ENCODE results near the gene TIE1.
A peak's percentile ranks its signal among the peaks of the same experiment; 100 is the strongest.

The TIE1 gene

DNA sequence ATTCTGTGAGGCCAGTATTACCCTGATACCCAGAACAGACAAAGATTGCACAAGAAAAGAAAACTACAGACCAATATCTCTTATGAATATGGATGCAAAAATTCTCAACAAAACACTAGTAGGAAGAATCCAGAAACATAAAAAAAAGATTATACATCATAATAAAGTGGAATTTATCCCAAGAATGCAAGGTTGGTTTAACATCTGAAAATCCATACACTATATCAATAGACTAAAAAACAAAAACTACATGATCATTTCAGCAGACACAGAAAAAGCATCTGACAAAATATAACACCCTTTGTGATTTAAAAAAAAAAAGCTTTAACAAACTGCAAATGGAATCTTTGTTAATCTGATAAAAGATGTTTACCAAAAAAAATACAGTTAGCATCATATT is 24.6 kb downstream of the TIE1 start:
- CTCF ChIA-PET = interaction anchor here (0.6 to 1.0 kb wide), 2 partner anchors 33 to 45 kb away, joined by 3 to 4 read pairs; partner anchors contain the start of gene CDC20
- POLR2A ChIA-PET = no interaction called here
- Histone ChIP-seq H3K36me3 (ENCODE audit: control insufficient read depth in 4 of 4, insufficient read depth in 4 of 4, low read length in 3 of 4) (peaks cover 0 to 26% (median 9%) of the 10 kb centered on the region in 4 experiments), H3K27ac (ENCODE audit: insufficient read depth in 1 of 2, low read depth in 1 of 2, low read length in 2 of 2, poor library complexity in 1 of 2, severe bottlenecking in 2 of 2) (no peak overlapping the region), H3K9me3 (ENCODE audit: control extremely low read depth in 1 of 5, control insufficient read depth in 4 of 5, insufficient read depth in 2 of 5, low read depth in 1 of 5, low read length in 4 of 5) (peaks cover 0 to 11% (median 4%) of the 10 kb centered on the region in 5 experiments), H3K4me1 (ENCODE audit: control extremely low read depth in 1 of 4, control insufficient read depth in 4 of 4, insufficient read depth in 4 of 4, low read length in 3 of 4) (peaks cover 3 to 19% (median 13%) of the 10 kb centered on the region in 4 experiments), H3K4me3 (ENCODE audit: control insufficient read depth in 1 of 7, extremely low read depth in 1 of 7, insufficient read depth in 4 of 7, low read depth in 2 of 7, low read length in 6 of 7) (no peak overlapping the region), H3K27me3 (replicated peaks in 2 of 5; ENCODE audit: control insufficient read depth in 4 of 5, insufficient read depth in 5 of 5, low read length in 4 of 5) (no peaks in the 10 kb centered on the region)
- DNase-seq = no peak

DNA sequence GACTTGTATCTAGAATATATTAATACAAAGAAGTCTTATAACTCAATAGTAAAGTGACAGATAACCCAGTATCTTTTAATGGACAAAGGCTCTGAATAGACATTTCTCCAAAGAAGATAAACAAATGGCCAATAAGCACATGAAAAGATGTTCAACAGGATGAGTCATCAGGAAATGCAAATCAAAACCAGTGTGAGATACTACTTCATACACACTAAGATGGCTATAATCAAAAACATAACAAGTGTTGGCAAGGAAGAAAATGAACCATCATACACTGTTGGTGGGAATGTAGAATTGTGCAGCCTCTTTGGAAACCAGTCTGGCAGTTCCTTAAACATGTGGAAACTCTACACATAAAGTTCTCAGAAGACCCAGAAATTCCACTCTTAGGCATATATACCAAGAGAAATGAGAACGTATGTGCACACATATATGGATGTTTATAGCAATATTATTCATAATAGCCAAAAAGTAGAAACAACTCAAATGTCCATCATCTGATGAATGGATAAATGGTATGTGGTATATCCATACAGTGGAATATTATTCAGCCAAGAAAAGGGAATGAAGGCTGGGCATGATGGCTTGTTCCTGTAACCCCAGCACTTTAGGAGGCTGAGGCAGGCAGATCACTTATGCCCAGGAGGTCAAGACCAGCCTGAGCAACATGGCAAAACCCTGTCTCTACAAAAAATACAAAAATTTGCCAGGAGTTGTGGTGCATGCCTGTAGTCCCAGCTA is 26.9 kb downstream of the TIE1 start:
- Histone ChIP-seq H3K4me1 (ENCODE audit: control extremely low read depth in 1 of 4, control insufficient read depth in 4 of 4, insufficient read depth in 4 of 4, low read length in 3 of 4) (peaks cover 7 to 25% (median 19%) of the 10 kb centered on the region in 4 experiments), H3K4me3 (ENCODE audit: control insufficient read depth in 1 of 7, extremely low read depth in 1 of 7, insufficient read depth in 4 of 7, low read depth in 2 of 7, low read length in 6 of 7) (no peak overlapping the region), H3K9me3 (ENCODE audit: control extremely low read depth in 1 of 5, control insufficient read depth in 4 of 5, insufficient read depth in 2 of 5, low read depth in 1 of 5, low read length in 4 of 5) (peaks cover 0 to 11% (median 4%) of the 10 kb centered on the region in 5 experiments), H3K27me3 (replicated peaks in 2 of 5; ENCODE audit: control insufficient read depth in 4 of 5, insufficient read depth in 5 of 5, low read length in 4 of 5) (no peaks in the 10 kb centered on the region), H3K36me3 (ENCODE audit: control insufficient read depth in 4 of 4, insufficient read depth in 4 of 4, low read length in 3 of 4) (peaks cover 0 to 12% (median 1%) of the 10 kb centered on the region in 4 experiments), H3K27ac (ENCODE audit: insufficient read depth in 1 of 2, low read depth in 1 of 2, low read length in 2 of 2, poor library complexity in 1 of 2, severe bottlenecking in 2 of 2) (no peak overlapping the region)
- no CpG with 5 or more reads among the region's 1 CpG for WGBS (ENCODE audit: insufficient coverage)
- POLR2A ChIA-PET = no interaction called here
- no peak for DNase-seq
- CTCF ChIA-PET = no interaction called here

DNA sequence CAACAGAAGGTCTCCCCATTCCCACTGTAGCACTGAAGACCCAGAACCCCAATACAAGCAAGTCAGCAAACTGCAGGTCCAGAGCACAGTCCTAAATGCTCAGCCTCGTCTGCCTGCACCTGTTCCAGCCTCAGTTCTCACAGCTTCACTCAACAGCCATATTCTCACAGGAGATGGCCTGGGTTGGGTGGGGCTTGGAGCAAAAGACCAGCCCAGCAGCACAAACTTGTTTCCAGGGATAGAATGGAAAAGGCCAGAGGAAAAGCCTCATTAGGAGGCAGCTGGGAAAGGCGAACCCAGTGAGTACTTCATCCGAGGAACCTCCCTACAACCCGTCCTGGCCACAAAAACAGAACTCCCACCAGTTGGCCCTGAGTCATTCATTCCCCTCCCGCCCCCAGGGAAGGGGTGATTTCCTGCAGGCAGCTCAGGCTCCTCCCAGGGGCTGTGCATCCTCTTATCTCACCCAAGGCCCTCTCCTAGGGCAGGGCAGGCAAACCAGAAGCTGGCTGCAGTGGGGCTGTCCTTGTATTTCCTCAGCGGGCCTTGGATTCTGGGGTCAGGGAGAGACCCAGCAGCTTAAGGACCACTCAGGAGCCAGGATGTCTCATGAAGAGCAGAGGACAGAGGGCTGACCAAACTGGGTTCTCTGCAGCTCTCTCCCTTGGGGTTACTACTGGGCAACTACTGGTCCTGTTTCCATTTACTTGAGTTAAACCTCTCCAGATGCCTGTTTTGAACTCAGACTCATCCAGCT is 29.4 kb downstream of the TIE1 start:
- CTCF ChIA-PET = interaction anchor here (1.1 to 2.0 kb wide), 8 partner anchors 9 to 99 kb away, joined by 3 to 5 read pairs (median 4); partner anchors contain the start of gene CDC20
- POLR2A ChIA-PET = interaction anchor here (0.6 to 1.4 kb wide), 2 partner anchors 9 to 13 kb away, joined by 3 read pairs; no protein-coding TSS in a partner anchor
- DNase-seq = peak; percentile 76 to 90 (median 88)
- Histone ChIP-seq H3K36me3 (ENCODE audit: control insufficient read depth in 4 of 4, insufficient read depth in 4 of 4, low read length in 3 of 4) (no peaks in the 10 kb centered on the region), H3K9me3 (ENCODE audit: control extremely low read depth in 1 of 5, control insufficient read depth in 4 of 5, insufficient read depth in 2 of 5, low read depth in 1 of 5, low read length in 4 of 5) (peaks cover 0 to 11% (median 4%) of the 10 kb centered on the region in 5 experiments), H3K4me3 (ENCODE audit: control insufficient read depth in 1 of 7, extremely low read depth in 1 of 7, insufficient read depth in 4 of 7, low read depth in 2 of 7, low read length in 6 of 7) (peak overlapping the region in 5 of 7 experiments; percentile 15 to 60 (median 44)), H3K27ac (ENCODE audit: insufficient read depth in 1 of 2, low read depth in 1 of 2, low read length in 2 of 2, poor library complexity in 1 of 2, severe bottlenecking in 2 of 2) (peak overlapping the region; percentile 27 to 81), H3K4me1 (ENCODE audit: control extremely low read depth in 1 of 4, control insufficient read depth in 4 of 4, insufficient read depth in 4 of 4, low read length in 3 of 4) (peaks cover 7 to 33% (median 22%) of the 10 kb centered on the region in 4 experiments), H3K27me3 (replicated peaks in 2 of 5; ENCODE audit: control insufficient read depth in 4 of 5, insufficient read depth in 5 of 5, low read length in 4 of 5) (no peaks in the 10 kb centered on the region)
- WGBS (ENCODE audit: insufficient coverage) = 2% methylated on average over 5 of the region's 6 CpGs

DNA sequence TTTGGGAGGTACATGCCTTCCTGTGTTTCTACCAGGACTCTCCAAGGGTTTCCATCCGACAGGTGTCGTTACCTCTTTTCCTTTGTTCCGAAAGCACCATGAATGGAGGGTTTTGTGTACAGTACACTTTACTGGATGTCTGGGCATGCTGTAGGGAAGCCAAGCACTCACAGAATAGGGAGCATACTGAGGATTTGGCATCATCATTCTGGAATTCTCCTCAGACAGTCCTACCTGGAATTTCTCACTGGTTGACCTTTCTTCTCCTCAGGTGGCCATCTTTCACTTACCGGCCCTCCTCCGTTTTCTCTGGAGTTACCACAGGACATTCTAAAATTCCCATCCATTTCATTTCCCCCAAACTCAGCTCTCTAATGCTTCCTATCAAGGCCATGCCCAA is 30.9 kb downstream of the TIE1 start:
- no peak for DNase-seq
- Histone ChIP-seq H3K4me1 (ENCODE audit: control extremely low read depth in 1 of 4, control insufficient read depth in 4 of 4, insufficient read depth in 4 of 4, low read length in 3 of 4) (peaks cover 7 to 34% (median 23%) of the 10 kb centered on the region in 4 experiments), H3K36me3 (ENCODE audit: control insufficient read depth in 4 of 4, insufficient read depth in 4 of 4, low read length in 3 of 4) (no peaks in the 10 kb centered on the region), H3K9me3 (ENCODE audit: control extremely low read depth in 1 of 5, control insufficient read depth in 4 of 5, insufficient read depth in 2 of 5, low read depth in 1 of 5, low read length in 4 of 5) (peaks cover 0 to 6% (median 0%) of the 10 kb centered on the region in 5 experiments), H3K27me3 (replicated peaks in 2 of 5; ENCODE audit: control insufficient read depth in 4 of 5, insufficient read depth in 5 of 5, low read length in 4 of 5) (no peaks in the 10 kb centered on the region), H3K4me3 (ENCODE audit: control insufficient read depth in 1 of 7, extremely low read depth in 1 of 7, insufficient read depth in 4 of 7, low read depth in 2 of 7, low read length in 6 of 7) (no peak overlapping the region), H3K27ac (ENCODE audit: insufficient read depth in 1 of 2, low read depth in 1 of 2, low read length in 2 of 2, poor library complexity in 1 of 2, severe bottlenecking in 2 of 2) (no peak overlapping the region)
- 100% methylated on average over 4 of the region's 5 CpGs for WGBS (ENCODE audit: insufficient coverage)
- ChIA-PET POLR2A (no interaction called here), CTCF (no interaction called here)

DNA sequence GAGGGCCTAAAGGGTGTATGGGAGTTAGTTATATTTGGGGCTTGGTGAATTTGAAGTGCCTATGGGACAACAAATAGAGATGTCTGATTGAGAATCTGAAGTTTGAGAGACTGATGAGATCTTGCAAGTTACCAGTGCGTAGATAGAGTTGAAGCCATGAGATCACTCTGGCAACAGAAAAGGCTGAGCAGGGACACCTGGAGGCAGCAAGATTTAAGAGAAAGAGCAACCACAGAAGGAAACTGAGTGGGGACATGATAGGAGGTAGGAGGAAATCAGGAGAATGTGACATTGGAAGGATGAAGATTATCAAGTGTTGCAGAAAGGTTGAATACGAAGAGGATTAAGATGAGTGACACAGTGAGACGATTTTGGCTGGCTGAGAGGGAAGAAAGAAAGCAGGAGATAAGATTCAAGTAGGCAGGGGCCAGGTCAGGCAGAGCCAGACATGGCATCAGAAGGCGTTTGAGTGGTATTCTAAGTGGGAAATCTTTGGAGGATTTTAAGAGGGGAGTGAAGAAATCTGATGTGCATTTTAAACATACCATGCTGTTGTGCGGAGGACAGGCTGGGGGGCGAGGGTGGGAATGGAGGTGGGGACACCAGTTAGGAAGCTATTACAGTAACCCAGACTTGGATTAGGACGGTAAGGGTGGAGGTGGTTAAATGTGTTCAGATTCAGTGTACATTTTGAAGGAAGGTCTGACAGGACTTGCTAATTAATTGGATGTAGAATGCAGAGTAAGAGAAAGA is 33.8 kb downstream of the TIE1 start:
- H3K9me3 ChIP-seq (ENCODE audit: control extremely low read depth in 1 of 5, control insufficient read depth in 4 of 5, insufficient read depth in 2 of 5, low read depth in 1 of 5, low read length in 4 of 5) = no peaks in the 10 kb centered on the region
- H3K4me3 ChIP-seq (ENCODE audit: control insufficient read depth in 1 of 7, extremely low read depth in 1 of 7, insufficient read depth in 4 of 7, low read depth in 2 of 7, low read length in 6 of 7) = no peak overlapping the region
- peaks cover 0 to 5% (median under 1%) of the 10 kb centered on the region in 4 experiments for H3K36me3 ChIP-seq (ENCODE audit: control insufficient read depth in 4 of 4, insufficient read depth in 4 of 4, low read length in 3 of 4)
- no peaks in the 10 kb centered on the region for H3K27me3 ChIP-seq (replicated peaks in 2 of 5; ENCODE audit: control insufficient read depth in 4 of 5, insufficient read depth in 5 of 5, low read length in 4 of 5)
- H3K4me1 ChIP-seq (ENCODE audit: control extremely low read depth in 1 of 4, control insufficient read depth in 4 of 4, insufficient read depth in 4 of 4, low read length in 3 of 4) = peaks cover 10 to 57% (median 43%) of the 10 kb centered on the region in 4 experiments
- peak in 2 of 3 donors; percentile 29 to 46 for DNase-seq
- POLR2A ChIA-PET = no interaction called here
- H3K27ac ChIP-seq (ENCODE audit: insufficient read depth in 1 of 2, low read depth in 1 of 2, low read length in 2 of 2, poor library complexity in 1 of 2, severe bottlenecking in 2 of 2) = no peak overlapping the region
- WGBS (ENCODE audit: insufficient coverage) = 62% methylated on average over 7 of the region's 7 CpGs
- CTCF ChIA-PET = interaction anchor here (1.6 kb wide), 1 partner anchor 96 kb away, joined by 3 read pairs; no protein-coding TSS in a partner anchor

DNA sequence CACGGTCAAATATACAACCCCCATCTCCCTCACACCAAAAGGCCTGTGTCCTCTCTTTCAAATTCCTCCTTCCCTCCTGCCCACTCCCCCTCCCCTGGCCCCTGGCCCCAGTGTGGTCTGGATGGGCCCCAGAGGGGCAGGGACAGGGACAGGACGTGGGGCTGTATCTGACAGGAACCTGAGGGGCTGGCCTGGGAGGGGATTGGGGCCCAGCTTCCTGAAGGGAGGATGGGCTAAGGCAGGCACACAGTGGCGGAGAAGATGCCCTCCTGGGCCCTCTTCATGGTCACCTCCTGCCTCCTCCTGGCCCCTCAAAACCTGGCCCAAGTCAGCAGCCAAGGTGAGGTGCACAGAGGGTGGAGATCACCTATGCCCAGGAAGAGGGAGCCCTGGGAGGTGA is 36.8 kb downstream of the TIE1 start, which contains the start of gene MPL:
Gene MPL, plus strand, starts transcription at position 231 of the 400 bp plus-strand sequence. Its CDS starts 31 bp downstream, at position 262.
- peak in 2 of 3 donors; percentile 30 to 46 for DNase-seq
- Histone ChIP-seq H3K27ac (ENCODE audit: insufficient read depth in 1 of 2, low read depth in 1 of 2, low read length in 2 of 2, poor library complexity in 1 of 2, severe bottlenecking in 2 of 2) (peak within 1 kb of the TSS; percentile 43 to 72), H3K36me3 (ENCODE audit: control insufficient read depth in 4 of 4, insufficient read depth in 4 of 4, low read length in 3 of 4) (peaks cover 0 to 21% (median 11%) of the 10 kb centered on the region in 4 experiments), H3K27me3 (replicated peaks in 2 of 5; ENCODE audit: control insufficient read depth in 4 of 5, insufficient read depth in 5 of 5, low read length in 4 of 5) (no peaks in the 10 kb centered on the region), H3K4me1 (ENCODE audit: control extremely low read depth in 1 of 4, control insufficient read depth in 4 of 4, insufficient read depth in 4 of 4, low read length in 3 of 4) (peaks cover 3 to 49% (median 29%) of the 10 kb centered on the region in 4 experiments), H3K4me3 (ENCODE audit: control insufficient read depth in 1 of 7, extremely low read depth in 1 of 7, insufficient read depth in 4 of 7, low read depth in 2 of 7, low read length in 6 of 7) (peak within 1 kb of the TSS; percentile 4 to 88 (median 64)), H3K9me3 (ENCODE audit: control extremely low read depth in 1 of 5, control insufficient read depth in 4 of 5, insufficient read depth in 2 of 5, low read depth in 1 of 5, low read length in 4 of 5) (no peaks in the 10 kb centered on the region)
- ChIA-PET POLR2A (no interaction called here), CTCF (interaction anchor here (1.5 to 1.8 kb wide), 2 partner anchors 51 to 98 kb away, joined by 3 to 7 read pairs; no protein-coding TSS in a partner anchor)
- WGBS (ENCODE audit: insufficient coverage) = 7% methylated on average over 2 of the region's 3 CpGs

Measured in common myeloid progenitor, CD34-positive (primary cell).